ENCODE data around the gene PBX1.
"Not testable (repeated sequence)": the region's sequence is repeated elsewhere in the genome, so short reads cannot be mapped to it uniquely, and the experiment has no call there.

Gene PBX1

GRCh38 chr1:164587617-164588501 lies 28.9 kb downstream of the PBX1 start:
- H3K4me3 ChIP-seq (ENCODE audit: low read depth, low read length): no peak overlapping the region

GRCh38 chr1:164588516-164589341 lies 29.7 kb downstream of the PBX1 start:
- DNase-seq (ENCODE audit: low read depth): peak; percentile 56
- H3K4me3 ChIP-seq (ENCODE audit: low read depth, low read length): peak overlapping the region; percentile 32

More at GRCh38 chr1:164587617-164588501, 28.9 kb downstream of the PBX1 start:
- DNase-seq (ENCODE audit: low read depth): no peak

- H3K4me3 ChIP-seq (ENCODE audit: low read depth, low read length): no peak overlapping the region
- DNase-seq (ENCODE audit: low read depth): no peak
Observed at GRCh38 chr1:164589408-164589807, 30.4 kb downstream of the PBX1 start.

DNA sequence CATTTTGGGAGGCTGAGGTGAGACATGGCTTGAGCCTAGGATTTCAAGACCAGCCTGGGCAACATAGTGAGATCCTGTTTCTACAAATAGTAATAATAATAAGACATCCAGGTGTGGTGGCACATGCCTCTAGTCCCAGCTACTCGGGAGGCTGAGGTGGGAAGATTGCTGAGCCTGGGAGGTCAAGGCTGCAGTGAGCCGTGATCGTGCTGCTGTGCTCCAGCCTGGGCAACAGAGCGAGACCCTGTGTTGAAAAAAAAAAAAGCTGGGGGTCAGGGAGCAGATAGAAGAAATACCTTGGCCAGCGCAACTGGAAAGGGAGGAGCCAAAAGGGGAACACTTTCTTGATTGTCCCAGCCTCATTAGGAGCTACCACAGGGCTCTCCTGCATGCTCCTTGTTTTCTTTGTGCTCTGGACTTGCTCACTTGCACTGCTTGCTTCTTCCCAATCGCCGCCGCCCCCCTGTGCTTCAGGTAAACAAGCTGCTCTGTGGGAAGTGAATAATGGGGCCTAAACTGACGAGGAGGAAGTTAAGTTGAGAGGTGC lies 31.1 kb downstream of the PBX1 start:
- DNase-seq (ENCODE audit: low read depth): no peak
- H3K4me3 ChIP-seq (ENCODE audit: low read depth, low read length): no peak overlapping the region

DNA sequence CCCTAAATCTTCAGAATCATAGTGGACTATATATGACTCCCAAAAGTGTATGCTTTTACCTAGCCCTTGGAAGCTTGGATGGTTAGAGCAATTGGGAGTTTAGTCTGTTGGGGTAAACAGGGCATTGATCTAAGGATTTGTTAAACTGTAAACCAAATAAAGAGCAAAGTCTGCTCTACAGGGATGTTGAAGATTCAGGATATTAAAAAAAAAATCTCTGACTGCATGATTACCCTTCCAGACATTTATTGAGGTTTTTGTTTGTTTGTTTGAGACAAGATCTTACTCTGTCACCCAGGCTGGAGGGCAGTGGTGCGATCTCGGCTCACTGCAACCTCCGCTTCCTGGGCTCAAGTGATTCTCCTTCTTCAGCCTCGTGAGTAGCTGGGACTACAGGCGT lies 31.6 kb downstream of the PBX1 start:
- DNase-seq (ENCODE audit: low read depth): no peak
- no peak overlapping the region for H3K4me3 ChIP-seq (ENCODE audit: low read depth, low read length)

DNA sequence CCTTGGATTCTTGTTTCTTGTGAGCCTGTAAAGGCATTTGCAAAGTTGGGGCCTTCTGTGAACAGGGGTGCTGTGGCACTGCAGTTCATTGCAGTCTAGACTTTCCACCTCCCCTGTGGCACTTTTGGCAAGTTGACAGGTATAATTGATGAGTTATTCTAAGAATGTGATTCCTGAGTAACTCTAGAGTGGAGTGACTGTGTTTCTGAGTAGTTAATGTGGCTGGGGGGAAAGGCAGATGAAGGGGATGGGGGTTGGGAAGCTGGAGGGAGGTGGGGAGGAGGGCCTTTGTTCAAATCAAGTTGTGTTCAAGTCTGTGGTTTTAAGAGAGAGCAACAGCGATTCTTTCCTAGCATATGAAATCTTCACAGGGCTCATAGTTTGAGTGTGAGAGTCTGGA lies 32.9 kb downstream of the PBX1 start:
- no peak overlapping the region for H3K4me3 ChIP-seq (ENCODE audit: low read depth, low read length)
- no peak for DNase-seq (ENCODE audit: low read depth)

- no peak overlapping the region for H3K4me3 ChIP-seq (ENCODE audit: low read depth, low read length)
- DNase-seq (ENCODE audit: low read depth): no peak
Observed at GRCh38 chr1:164592634-164593033, 33.6 kb downstream of the PBX1 start.

GRCh38 chr1:164595212-164595611 lies 36.2 kb downstream of the PBX1 start:
- DNase-seq (ENCODE audit: low read depth): no peak

DNA sequence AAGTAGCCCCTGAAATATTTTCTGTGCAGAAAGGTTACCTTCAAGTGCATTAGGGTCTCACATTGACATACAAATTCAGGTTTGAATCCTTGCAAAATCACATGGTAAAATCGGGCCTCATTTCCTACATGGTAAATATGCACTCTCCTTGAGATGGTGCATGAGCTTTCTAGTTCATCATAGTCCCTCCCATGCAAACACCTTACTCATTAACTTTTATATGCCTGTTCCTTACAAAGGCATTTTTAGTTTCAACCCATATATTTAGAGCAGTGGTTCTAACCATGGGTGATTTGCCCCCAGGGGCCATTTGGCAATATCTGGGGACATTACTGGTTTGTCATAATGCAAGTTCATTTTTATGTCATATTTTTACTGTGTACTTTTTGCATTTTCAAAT lies 37.2 kb downstream of the PBX1 start:
- DNase-seq (ENCODE audit: low read depth): no peak
- no peak overlapping the region for H3K4me3 ChIP-seq (ENCODE audit: low read depth, low read length)

More at GRCh38 chr1:164595212-164595611, 36.2 kb downstream of the PBX1 start:
- H3K4me3 ChIP-seq (ENCODE audit: low read depth, low read length): no peak overlapping the region

DNA sequence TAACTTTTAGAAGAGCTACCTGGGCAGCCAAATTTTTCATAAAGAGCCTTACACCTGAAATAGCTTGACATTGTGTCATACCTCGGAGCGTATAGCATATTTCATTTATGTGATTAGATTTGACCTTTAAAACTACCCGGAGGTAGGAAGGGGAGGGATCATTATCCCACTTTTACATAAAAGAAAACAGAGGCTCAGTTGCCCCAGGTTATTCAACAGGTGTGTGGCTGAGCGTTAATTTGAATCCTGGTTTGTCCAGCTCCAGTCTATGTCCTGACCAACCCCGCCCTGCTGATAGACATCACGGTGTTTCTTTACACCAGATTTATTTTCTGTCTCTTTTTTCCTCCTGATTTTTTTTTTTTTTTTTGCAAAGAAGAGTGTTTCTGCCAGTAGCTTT lies 39.7 kb downstream of the PBX1 start:
- H3K4me3 ChIP-seq (ENCODE audit: low read depth, low read length): no peak overlapping the region
- DNase-seq (ENCODE audit: low read depth): no peak

DNA sequence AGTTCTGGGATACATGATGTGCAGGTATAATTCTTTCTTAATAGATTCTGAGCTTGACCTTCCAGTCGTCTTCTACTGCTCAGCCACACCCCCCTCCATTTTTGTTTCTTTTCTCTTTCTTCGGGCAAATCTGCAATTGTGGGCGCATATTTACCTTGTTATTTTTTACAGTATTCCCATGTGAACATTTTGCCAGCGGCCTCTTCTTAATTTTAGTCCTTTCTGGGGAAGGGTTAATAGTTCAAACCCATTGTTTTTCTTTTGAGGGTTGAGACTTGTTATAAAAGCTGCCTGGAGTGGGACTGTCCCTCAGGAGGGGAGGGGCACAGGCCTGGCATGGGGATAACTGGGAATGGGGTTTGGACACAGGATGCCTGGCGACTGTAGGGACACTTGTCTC lies 40.3 kb downstream of the PBX1 start:
- DNase-seq (ENCODE audit: low read depth): no peak
- H3K4me3 ChIP-seq (ENCODE audit: low read depth, low read length): no peak overlapping the region

DNA sequence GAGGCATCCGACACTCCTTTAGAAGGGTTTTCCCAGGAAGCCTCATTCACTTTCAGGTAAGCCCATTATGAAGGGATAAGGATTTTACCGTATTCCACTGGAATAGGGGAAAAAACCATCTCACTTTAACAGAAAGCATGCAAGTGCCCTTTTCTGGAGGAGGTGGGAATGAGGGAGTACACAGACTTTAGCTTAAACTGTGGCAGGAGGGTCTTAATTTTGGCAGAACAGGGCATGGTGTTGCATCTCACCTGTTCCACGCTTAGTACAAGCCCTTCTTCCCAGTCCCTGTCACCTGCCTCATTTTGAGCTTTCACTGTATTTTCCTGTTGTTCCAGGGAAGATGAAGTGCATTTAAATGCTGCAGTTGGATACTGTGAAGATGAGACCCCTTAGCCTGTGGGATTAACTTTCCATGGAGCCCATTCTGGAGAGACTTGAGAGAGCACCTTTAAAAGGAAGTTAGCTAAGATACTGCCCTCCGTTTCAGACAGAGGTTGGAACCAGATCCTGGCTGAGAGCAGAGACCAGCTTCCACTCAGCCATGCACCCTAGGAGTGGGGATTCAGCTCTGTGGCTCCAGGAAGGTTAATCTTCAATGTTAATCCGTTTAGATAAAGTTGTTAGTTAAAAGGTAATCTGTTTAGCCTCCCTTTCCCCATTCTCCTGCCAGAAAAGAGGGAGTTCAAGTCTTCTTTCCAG lies 42.6 kb downstream of the PBX1 start:
- no peak for DNase-seq (ENCODE audit: low read depth)
- no peak overlapping the region for H3K4me3 ChIP-seq (ENCODE audit: low read depth, low read length)

- H3K4me3 ChIP-seq (ENCODE audit: low read depth, low read length): no peak overlapping the region
- no peak for DNase-seq (ENCODE audit: low read depth)
Observed at GRCh38 chr1:164602101-164602422, 43.1 kb downstream of the PBX1 start.

- no peak overlapping the region for H3K4me3 ChIP-seq (ENCODE audit: low read depth, low read length)
- DNase-seq (ENCODE audit: low read depth): no peak
Observed at GRCh38 chr1:164602480-164603093, 43.6 kb downstream of the PBX1 start.

DNA sequence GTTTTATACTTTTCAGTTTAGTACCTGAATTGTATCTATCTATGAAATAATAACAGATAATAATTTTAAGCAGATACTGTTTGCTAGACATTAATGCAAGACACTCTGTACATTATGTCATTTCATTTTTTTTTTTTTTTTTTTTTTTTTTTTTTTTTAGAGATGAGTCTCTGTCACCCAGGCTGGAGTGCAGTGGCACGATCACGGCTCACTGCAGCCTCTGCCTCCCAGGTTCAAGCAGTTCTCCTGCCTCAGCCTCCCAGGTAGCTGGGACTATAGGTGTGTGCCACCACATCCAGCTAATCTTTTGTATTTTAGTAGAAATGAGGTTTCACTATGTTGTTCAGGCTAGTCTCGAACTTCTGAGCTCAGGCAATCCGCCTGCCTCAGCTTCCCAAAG lies 44.8 kb downstream of the PBX1 start:
- H3K4me3 ChIP-seq (ENCODE audit: low read depth, low read length); DNase-seq (ENCODE audit: low read depth): not testable (repeated sequence)

DNA sequence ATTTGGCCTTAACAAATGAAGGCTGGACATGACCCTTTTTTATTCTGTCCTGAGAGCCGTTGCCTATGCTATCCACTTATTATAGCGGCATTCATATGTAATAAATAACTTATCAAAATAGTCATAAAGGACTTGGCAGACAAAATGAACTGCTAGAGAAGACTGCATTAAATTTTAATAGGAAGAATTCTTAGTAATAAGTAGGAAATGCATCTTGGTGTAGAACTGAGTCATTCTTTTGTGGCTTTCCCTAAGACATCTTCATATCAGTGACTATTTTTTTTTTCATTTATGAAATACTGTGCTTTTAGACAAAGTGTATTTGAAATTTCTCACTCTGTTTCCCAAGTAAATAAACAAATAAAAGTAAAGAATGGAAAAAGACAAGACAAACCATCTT lies 45.6 kb downstream of the PBX1 start:
- DNase-seq (ENCODE audit: low read depth): no peak
- no peak overlapping the region for H3K4me3 ChIP-seq (ENCODE audit: low read depth, low read length)

DNA sequence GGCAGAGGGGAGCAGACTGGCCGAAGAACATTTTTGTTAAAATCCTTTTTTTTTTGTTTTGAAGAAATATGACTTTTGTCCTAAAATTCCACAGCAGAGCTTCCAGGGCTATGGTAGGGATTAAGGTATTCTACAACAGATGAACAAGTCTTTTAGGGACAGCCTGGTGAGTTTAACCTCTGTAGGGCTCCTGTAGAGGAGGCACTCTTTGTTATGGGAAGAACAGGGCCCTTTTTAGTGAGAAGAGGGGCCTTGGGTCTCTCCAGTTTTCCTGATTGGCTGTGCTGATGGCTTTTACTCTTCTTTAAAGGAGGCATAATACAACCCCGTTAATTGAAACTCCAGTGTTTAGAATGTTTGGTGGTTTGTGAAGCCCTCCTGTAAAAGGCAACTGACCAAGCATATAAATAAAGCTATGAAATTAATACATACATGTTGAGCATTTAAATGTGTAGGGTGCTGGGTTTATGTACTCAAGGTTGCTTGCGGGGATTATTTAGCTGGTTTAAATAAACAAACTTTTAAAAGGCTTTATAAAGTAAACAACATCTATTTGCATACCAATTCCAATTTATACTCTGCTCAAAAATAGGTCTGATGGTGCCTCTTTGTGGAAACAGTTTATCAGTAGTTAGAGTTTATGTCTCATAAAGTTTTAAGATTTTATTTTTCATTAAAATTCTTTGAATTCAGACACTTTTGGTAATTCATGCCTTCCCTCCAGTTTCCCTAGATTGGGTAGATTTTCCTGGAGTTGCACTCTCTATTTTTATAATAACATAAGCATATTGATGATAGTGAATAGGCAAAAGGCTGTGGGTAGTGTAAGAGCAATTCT lies 46.5 kb downstream of the PBX1 start:
- DNase-seq (ENCODE audit: low read depth): no peak

GRCh38 chr1:164607351-164607750 lies 48.4 kb downstream of the PBX1 start:
- no peak for DNase-seq (ENCODE audit: low read depth)
- H3K4me3 ChIP-seq (ENCODE audit: low read depth, low read length): no peak overlapping the region

More for the DNA sequence above, 46.5 kb downstream of the PBX1 start:
- H3K4me3 ChIP-seq (ENCODE audit: low read depth, low read length): no peak overlapping the region

GRCh38 chr1:164608651-164609057 lies 49.7 kb downstream of the PBX1 start:
- no peak for DNase-seq (ENCODE audit: low read depth)
- H3K4me3 ChIP-seq (ENCODE audit: low read depth, low read length): no peak overlapping the region
